Fibroblast of skin of left biceps (primary cell): Measurements from ENCODE around the gene DPYSL3.

Experiments used
- DNase-seq, 2 experiments: peaks; one replicate each; pipeline ENCODE4 v3.0.0-alpha.2; 2013; ENCODE audit warnings: low read depth in 2 of 2

Gene DPYSL3

GRCh38 chr5:147439254-147439653, 70.6 kb downstream of the DPYSL3 start:
- no peak for DNase-seq

GRCh38 chr5:147437161-147437596, 72.7 kb downstream of the DPYSL3 start:
- DNase-seq: no peak

DNA sequence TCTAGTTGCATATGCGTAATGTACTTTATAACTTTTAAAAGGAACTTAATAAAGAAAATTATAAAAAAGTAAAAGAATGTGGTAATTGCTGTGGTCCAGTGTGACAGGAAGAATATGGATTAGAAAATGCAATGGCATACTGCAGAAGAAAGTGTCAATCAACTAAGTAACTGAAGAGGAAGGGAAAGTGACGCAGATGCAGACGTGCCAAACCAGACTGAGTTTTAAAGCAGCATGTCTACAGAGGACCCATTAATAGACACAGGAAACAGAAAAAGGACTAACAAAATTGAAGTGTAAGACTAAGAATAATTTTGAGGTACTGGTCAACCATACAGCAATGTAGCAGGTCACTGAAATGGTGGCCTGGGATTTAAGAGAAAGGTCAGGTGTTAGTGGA, 73.3 kb downstream of the DPYSL3 start:
- DNase-seq: no peak

GRCh38 chr5:147434049-147434448, 75.8 kb downstream of the DPYSL3 start:
- DNase-seq: no peak

- no peak for DNase-seq
These were observed 77.5 kb downstream of the DPYSL3 start for GRCh38 chr5:147432323-147432722.

DNA sequence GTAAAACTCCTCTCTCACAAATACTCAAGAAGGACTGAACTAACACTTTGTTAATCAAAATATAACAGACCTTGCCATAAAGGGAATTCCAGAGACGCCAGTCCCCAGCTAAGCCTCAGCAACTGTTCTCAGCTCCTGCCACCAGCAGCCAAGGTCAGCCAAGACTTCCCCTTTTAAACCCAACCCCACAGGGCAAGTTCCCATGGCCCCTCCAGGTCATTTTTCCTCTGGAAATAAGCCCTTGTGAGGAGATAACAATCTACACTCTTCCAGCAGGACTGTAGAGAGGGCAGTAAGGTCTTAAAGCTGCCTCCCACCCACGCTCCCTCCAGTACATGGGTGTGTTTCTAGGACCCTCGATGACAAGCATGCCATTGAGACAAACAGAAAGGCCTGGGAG, 78.3 kb downstream of the DPYSL3 start:
- no peak for DNase-seq

DNA sequence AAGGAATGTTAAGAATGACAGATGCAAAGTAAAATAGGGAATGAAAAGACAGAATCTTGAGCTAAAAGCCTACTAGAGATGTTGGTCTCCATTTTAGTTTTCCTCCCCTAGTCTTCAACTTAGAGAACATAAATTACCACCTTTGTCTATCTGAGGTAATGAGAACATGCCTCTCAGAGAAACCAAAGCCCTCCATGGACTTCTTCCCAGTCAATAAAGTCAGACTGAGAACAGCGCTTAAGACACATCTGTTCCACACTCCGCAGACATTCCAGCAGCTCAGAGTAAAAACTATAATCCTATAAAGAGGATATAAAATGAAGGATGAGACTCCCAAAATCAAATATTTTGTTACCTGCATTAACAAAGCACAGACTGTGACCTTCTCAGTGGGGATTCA, 79.2 kb downstream of the DPYSL3 start:
- DNase-seq: no peak

DNA sequence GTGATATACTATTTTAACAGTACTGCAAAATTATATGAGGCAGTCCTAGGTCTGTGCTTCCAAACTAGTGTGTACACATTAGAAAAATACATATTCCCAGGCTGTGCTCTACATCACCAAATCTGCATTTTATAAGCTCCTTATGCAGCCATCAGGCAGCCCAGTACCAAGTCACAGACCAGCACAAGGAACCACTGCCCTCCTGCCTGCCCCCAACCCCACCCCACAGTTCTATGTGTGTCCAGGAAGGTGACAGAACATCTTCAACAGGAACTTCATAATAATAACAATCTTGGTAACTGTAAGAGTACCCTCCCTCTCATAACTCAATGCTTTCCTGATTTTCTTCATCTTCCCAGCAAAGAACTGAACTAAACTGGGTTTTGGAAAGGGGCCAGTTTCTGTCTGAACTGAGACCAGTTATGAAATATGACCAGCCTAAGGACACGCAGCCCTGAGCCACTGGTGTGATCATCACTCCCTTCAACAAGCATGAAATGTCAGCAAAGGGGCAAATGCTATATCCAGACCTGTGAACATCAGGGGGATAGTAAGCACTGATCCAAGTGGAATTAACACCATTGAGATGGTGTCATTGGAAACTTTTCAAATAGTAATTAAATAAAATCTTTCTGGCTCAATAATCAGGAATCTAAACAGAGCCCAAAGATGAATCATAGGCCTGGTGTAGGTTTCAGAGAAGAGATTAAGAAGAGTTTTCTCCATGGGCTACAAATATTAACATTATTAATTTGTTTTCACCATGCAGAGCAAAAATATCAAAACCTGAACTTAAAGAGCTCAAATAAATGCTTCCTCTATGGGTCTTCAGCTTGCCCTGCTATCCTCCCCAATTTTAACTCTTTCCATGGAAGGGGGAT, 82.1 kb downstream of the DPYSL3 start:
- no peak for DNase-seq

DNA sequence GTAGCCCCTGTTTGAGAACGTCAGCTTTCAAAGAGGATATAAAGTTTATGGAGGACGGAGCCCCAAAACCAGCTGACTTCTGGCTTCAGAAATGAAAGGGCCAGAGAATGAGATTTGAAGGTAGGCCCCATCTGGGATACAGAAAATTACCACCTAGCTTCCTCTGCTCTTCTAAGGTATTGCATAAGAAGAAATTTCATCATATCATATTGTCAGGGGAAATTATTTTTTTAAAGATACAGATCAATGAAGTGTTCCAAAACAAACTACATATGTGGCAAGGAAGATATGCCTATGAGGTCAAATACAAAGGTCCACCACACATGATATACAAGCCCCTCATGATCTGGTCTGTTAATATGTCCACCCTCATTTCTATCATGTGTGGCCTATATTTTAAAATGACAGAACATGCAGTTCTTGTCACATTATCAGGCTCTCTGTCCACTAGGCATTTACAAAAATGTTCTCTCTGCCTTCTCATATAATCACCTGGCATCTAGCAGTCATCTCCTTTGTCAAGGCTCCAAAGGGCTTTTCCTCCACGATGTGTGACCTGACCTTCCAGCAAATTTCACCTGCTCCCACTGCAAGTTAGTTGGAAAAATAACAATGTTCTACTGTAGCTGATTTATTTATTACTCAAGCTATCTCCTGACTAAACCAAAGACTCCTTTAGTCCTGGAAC, 83.1 kb downstream of the DPYSL3 start:
- DNase-seq: no peak

GRCh38 chr5:147418613-147419012, 91.3 kb downstream of the DPYSL3 start:
- no peak for DNase-seq

DNA sequence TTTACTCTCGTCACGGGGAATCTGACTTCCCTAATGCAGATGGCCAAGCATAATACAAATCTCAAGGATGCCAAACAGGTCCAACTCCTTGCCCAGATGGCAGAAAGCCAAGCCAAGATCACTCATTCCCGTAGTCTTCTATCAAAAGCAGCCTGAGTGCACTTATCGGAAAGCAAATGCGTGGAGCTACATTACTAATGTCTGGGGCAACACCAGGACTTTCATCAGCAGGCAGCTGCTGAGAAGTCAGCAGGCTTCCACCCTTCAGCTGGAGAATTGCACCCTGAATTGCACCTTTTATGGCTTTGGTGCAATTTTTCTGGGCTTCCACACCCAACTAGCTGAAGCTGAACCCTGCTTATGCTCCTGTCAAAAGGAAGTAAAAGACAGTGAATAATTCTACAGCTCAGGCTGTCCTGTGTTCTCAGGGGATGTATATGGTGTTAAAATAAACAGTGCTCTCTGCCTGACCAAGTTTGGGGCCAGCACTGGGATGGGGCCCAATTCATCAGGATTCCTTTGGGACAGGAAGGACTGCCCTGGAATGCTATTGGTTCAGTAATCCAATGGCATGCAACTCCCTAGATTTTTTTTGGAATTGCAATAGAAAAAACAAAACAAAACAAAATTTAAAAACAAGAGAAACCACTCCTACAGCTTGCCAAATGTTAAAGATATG, 92.6 kb downstream of the DPYSL3 start:
- no peak for DNase-seq

DNA sequence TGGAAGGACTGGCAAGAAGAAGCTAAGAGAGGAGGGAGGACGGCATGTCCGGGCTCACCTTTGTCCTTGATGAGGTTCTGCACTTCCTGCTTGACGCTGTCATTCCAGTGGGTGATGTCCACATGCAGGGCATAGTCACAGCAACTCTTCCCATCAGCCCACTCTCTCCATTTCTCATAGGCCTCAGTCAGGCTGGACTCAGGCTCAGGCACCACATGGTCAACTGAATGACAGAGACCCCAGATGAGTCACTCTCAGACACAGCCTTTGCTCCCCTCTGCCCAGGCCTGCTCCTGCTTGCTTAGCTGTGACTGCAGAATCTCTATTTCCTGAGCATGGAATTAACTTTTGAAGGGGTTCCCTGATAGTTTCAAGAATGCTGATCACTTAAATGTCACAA, 94.2 kb downstream of the DPYSL3 start:
- DNase-seq: no peak

DNA sequence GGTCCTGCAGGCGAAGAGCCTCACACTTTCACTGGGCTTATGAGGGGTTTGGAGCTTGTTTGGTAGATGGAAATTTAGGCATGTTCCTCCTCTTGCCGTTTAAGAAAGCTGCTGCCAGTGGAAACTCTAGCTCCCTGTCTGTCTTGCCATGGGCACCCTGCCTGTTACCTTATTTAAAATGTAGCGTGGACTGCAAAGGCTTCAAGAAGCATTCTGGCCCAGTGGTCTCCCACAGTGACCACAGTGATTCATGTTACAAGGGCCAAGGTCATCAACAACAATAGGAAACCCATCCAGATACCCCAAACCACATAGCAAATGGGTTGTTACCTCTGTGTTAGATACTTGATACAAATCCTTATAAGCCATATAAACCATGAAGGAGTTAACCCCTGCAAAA, 96.6 kb downstream of the DPYSL3 start:
- no peak for DNase-seq

- DNase-seq: no peak
These were observed 97.3 kb downstream of the DPYSL3 start for GRCh38 chr5:147412561-147412960.

GRCh38 chr5:147411359-147412319, 98.2 kb downstream of the DPYSL3 start:
- DNase-seq: no peak

- DNase-seq: no peak
These were observed 99.1 kb downstream of the DPYSL3 start for GRCh38 chr5:147410496-147411358.

DNA sequence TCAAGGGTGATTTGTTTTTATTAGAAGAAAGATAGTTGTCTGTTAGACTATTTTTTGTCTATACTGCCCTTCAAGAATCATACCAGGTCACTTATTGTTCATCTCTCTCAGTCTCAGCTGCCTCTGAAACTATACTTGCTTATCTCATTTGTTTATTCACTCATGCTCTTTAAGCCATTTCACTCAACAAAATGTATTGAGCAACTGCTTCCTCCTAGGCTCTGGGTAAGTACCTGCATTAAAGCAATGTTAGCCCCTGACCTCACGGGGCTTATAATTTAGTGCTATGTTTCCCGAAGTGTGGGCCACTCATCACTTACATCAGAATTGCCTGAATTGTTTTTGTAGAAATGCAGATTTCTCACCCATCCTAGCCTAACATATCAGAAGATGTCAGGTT, 100.9 kb downstream of the DPYSL3 start:
- no peak for DNase-seq

DNA sequence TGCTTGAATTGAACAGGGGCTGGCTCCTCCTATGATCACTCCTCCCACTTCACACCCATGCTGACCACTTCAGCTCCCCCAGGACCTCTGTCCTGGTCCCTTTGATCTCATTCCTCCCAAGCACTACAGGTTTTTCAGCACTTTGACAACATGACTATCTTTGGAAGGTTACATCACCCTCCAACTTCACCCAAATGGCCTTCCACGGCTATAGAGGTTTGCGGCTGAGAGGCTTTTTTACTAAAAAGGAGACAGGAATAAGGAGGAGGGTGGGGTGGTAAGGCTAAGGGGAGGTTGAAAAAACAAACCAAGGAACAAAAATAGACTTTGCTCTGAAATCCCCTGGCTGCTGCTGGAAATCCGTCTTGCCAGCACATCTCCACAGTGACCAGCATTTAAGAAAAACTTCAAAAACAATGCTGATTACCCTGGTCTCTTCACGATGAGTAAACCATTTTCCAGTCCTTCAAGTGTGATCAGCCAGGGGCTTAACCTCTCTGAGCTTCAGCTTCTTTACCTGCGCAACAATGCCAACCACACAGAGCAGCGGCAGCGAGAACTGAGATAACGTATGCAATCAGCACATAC, 102.7 kb downstream of the DPYSL3 start:
- DNase-seq: no peak

DNA sequence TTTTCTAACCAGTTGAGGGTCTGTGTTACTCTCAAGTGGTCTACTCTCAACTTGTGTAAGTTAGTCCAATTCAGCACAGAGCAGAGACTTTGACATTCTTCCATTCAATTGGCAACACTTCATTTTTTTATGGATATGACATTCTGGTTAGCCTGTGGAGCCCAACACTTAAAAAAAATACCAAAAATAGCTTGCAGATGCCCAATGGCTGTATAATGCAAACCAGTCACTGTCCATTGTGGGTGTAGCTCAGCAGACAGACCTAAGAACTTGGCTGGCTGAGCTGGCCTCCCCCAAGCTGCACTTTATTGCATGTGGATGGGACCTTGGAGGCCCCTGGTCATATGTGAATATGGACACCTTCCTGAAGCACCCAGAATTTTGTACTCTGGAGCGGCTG, 103.2 kb downstream of the DPYSL3 start:
- DNase-seq: no peak

- no peak for DNase-seq
These were observed 105.2 kb downstream of the DPYSL3 start for GRCh38 chr5:147404706-147405105.
